ENCODE data around the gene TRPC6.

- no peak for TF ChIP-seq CTCF (conservative IDR thresholded peaks at IDR 0.05; ENCODE audit: low read length)
- TF ChIP-seq EZH2phosphoT487 (IDR thresholded peaks at IDR 0.05; ENCODE audit: borderline replicate concordance) = no peak
These were observed 60.6 kb downstream of the TRPC6 start for GRCh38 chr11:101523193-101523592.
